Colon (tissue), 2 donors: ENCODE measurements around the gene CAV1.
"Not testable (repeated sequence)": the region's sequence is repeated elsewhere in the genome, so short reads cannot be mapped to it uniquely, and the experiment has no call there.

Experiments
- FAIRE-seq: peaks from 2 replicates; lab custom pipeline; 2012; peaks lifted over from hg19 to GRCh38; lab: Jason Lieb, UNC
- donor health status: control.
- donor health status: control.

CAV1 gene

GRCh38 chr7:116524609-116525297, at the start of gene CAV1:
TSS of gene CAV1 (plus strand) at chr7:116525036. CDS start at chr7:116525063, 27 bp downstream.
- no peak for FAIRE-seq

DNA sequence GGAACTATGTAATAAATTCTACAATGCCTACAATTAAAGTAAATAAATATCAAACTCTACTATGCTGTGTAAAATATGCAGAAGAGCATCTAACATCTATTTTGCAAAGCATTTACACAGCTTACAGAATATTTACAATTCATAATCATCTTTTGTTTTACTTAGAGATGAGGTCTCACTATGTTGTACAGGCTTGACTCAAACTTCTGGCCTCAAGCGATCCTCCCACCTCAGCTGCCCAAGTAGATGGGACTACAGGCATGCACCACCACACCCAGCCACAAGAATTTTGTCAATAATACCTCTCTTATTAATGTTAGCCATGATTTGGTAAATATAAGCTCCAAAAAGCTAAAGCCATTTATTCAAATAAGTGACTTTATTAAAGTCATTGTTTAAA, 47.2 kb upstream of the CAV1 start:
- no peak for FAIRE-seq

- FAIRE-seq = no peak
Observed at GRCh38 chr7:116478834-116479233, 46.0 kb upstream of the CAV1 start.

GRCh38 chr7:116483271-116483942, 41.4 kb upstream of the CAV1 start:
- no peak for FAIRE-seq

- not testable (repeated sequence) for FAIRE-seq
Observed at GRCh38 chr7:116484389-116484788, 40.4 kb upstream of the CAV1 start.

- no peak for FAIRE-seq
Observed at GRCh38 chr7:116487907-116488521, 36.8 kb upstream of the CAV1 start.

DNA sequence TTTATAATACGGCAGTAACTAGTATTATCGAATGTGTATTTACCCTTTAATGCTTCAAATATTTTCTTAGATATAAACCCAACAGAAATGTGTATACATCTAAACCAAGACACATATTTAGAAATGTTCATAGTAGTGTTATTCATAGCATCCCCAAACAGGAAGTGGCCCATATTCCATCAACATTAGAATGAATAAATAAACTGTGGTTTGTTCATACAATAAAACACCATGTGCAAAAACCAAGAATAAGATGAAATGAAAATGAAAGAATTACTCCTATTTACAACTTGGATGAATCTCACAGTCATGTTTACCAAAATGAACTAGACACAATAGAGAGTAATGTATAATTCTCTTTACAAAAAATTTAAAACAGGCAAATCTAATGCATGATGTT, 34.5 kb upstream of the CAV1 start:
- FAIRE-seq = no peak

DNA sequence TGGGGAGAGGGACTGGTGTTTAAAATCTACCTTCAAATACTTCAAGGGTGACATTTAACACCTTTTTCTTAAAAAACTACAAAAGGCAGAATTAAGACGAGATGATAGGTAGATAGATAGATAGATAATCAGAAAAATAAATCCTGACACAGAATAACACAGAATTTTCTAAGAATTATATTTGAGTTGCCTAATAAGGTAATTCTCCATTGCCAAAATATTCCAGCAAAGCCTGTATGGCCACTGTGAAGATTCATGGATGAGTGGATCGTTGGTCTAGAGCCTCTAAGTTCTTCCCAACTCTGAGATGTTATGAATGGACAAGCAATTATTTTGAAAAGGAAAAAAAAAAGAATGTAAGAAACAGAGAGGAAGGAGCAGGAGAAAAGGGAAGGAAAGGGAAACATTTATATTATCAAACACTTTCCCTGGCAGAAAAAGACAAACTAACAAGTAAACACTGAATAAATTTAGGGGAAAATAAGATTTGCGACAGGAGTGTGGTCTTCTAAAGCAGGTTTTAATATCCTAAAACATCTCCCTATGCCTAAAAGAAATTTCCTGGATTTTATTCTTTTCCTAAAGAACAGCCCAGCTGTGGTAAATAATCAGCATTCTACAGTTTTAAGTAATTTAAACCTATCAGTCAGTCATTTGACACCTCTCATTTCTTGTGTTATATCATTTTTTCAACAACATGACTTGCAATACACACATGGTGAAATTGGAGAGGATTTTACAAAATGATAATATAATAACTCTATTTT, 32.8 kb upstream of the CAV1 start:
- no peak for FAIRE-seq

DNA sequence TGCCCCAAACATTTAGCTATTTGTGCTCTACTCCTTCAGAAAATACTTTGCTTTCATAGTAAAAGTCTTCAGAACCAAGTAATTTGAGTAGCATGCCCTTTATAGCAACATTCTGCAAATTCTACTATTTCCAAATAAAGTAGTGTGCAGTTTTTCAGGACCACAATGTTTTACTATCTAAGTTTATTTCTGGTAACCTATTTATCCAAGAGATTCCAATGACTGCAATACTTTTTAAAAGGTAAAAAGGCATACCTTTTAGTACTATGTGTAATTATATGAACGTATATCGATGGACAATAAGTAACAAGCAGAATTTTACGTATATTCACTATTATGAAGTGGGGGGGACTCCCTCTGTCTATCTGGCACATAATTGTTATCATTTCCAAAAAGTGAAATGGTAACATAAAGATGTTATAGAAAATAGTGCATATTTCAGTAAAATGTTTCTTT, 32.2 kb upstream of the CAV1 start:
- FAIRE-seq = no peak

- FAIRE-seq = no peak
Observed at GRCh38 chr7:116493449-116493848, 31.4 kb upstream of the CAV1 start.

DNA sequence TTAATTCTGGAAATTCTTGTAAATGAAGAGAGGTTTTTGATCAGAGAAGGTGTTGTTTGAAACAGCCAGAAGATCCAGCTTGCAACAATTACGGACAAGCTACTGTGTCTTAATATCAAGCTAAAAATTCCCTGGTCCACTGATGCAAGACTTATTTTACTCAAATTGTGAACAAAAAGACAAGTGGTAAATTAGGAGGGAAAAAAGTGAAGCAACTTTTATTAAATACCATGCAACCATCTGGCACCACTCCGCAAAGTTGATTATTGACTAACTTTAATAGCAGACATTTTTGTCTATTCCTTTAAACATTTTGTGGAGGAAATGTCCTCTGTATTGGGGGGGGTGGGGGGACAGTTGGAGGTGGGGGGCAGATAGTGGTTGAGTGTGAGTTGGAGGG, 30.4 kb upstream of the CAV1 start:
- FAIRE-seq = no peak

GRCh38 chr7:116495736-116496135, 29.1 kb upstream of the CAV1 start:
- FAIRE-seq = no peak

DNA sequence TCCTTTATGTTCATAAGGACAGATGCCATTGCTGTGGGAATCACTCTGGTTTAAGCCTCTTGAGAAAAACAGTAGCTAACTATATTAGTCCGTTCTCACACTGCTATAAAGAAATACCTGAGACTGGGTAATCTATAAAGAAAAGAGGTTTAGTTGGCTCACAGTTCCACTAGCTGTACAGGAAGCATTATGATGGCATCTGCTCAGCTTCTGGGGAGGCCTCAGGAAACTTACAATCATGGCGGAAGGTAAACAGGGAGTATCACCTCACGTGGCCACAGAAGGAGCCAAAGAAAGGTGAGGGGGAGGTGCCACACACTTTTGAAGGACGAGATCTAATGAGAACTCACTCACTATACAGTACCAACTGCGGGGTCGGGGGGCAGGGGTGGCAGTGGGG, 28.2 kb upstream of the CAV1 start:
- no peak for FAIRE-seq

DNA sequence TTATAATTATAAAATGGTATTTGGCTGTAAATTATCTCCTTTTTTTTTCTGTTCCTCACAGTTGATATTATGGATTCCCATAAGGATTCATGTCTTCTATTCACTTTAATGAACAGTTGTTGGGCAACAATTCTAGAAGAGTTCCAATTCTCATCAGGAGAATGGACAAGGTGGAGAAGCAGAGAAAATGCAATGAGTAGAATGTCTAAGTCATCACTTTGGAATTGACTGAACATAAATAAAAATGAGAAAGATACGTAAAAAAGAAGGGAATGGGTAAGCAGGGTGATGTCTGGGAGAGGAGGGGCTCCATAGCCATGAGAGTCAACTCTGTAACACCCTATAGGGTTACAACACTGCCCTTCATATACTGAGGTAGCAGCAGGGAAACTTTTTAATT, 27.1 kb upstream of the CAV1 start:
- no peak for FAIRE-seq

DNA sequence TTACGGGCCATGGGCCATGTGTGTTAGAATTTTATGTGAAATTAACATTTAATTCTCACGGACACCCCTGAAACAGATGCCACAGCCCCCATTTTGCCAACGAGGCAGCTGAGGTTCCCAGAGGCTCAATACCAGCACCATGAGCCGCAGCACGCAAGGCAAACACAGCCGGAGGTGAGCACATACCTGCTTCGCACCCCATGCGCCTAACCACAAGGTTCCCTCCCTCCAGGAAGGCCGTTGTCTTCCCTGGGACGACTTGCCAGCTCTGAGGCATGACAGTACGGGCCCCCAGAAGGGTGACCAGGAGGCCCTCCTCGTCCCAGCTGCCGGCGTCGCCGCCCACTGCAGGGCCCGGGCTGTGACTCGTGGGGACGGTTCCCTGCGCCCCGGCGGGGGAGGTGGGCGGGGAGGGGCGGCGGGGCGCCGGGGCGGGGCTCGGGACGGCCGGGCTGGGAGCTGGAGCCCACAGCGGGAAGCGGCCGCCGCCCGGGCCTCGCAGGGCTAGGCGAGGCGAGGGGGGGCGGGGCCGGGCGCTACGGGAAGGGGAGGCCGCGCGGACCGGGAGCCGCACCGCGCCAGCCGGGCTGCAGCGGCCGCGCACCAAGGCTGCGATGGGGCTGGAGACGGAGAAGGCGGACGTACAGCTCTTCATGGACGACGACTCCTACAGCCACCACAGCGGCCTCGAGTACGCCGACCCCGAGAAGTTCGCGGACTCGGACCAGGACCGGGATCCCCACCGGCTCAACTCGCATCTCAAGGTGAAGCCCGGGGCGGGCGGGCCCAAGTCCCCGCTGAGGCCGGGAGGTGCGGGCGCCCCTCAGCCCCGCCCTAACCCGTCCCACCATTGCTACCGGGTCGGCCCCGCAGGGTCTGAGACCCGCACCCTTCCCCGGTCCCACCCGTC, 25.4 kb upstream of the CAV1 start, which contains the start of gene CAV2:
CAV2 (plus strand) TSS at position 571 of the 910 bp plus-strand sequence; CDS start at position 615, 44 bp downstream.
- no peak for FAIRE-seq

- FAIRE-seq = no peak
Observed at GRCh38 chr7:116500078-116500853, 24.6 kb upstream of the CAV1 start.

DNA sequence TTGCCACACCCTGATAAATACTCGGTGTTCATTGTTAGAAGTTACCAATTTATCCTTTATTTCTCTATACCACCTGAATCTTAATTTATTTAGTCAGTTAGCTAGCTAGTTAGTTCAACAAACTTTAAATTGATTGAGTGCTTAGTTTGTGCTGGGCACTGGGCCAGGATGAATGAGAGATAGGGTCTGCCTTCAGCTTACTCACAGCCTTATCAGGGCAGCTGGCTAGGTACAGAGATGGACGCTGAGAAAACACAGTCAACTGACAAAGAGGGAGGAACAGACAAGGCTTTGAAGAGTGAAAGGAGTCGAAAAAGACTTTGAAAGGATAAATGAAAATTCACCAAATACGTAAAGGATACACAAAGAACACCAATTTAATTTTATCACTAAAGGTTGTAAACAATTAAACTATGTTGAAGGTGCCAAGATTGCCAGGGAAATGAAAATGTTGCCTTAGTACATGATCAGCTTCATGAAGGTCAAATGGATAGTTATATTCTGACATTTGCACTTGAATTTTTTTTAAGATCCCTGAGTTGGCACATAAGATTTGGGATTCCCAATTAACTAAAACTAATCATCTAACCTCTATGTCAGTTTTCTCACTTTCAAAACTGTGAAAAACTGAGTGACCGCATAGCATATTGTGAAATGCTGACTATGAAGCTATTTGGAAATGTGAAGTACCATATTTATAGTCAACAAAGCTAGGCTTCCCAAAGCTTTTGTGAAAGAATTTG, 23.2 kb upstream of the CAV1 start:
- no peak for FAIRE-seq

DNA sequence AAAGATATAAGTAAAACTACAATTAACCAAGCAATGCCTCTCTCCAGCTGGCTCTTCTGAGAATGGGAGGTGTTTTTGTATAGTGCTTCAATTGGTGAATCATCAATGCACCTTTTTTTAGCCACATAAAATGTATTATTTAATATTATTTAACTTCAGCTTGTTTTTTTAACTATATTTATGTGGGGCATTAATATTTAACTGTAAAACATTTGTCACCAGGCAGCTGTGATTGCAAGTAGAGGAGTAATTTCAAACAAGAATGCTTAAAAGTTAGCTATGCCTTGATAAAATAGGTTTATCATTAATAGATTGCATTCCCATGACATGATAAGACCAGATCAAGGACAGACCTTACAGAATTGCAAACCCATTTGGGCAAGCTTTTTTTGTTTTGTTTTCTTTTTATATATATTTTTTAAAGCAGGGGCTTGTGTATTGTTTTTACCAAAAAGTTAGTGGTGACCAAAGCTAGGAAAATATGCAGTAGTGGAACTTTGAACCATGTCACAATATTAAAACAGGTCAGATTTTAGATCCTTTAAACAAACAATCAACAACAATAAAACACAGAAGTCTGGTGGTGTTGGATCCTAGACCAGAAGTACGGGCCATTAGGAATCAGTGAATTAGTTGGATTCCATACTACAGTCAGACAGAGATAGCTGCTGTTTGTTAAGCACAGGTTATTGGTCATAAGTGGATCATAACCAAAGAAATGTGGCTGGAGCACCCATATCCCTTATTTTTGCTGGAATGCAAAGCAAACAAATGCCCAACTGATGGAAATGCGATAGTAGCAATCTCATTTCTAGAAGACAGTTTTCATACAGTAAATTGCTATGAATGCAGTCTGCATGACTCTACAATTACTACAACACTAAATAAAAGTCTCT, 22.4 kb upstream of the CAV1 start:
- FAIRE-seq = no peak

DNA sequence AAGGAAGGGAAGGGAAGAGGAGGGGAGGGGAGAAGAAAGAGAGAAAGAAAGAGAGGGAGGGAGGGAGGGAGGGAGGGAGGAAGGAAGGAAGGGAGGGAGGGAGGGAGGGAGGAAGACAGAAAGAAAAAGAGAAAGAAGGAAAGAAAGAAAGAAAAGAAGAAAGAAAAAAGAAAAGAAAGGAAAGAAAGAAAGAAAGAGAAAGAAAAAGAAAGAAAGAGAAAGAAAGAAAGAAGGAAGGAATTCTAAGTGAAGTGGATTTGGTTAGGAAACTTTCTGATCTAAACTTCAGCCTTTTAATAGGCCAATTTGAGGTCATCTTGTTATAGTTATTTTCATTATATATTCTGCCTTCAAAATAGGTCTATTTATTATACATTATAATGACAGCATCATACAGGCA, 21.0 kb upstream of the CAV1 start:
- no peak for FAIRE-seq
